DOHH2 (cell line): ENCODE data around the gene FNIP1.

Experiments
- H3F3A ChIP-seq: fragments of 200-600 bp; sonication (generic), shearing (Covaris generic); 2 replicates; pipeline ENCODE4 v1.6.0; 2016; ENCODE audit warnings: antibody characterized with exemption, mild to moderate bottlenecking; ENCODE audit not compliant: control insufficient read depth, insufficient read depth
- H3K27ac ChIP-seq: fragments of 200-600 bp; sonication (generic); 2 replicates; pipeline ENCODE4 v1.5.1; 2014; ENCODE audit warnings: low read depth, mild to moderate bottlenecking, low read length, moderate library complexity
- H3K27me3 ChIP-seq: fragments of 200-600 bp; sonication (generic); 2 replicates; pipeline ENCODE4 v1.6.1; 2014; ENCODE audit warnings: mild to moderate bottlenecking, low read length, mixed read lengths; ENCODE audit not compliant: control insufficient read depth
- H3K36me3 ChIP-seq: fragments of 200-600 bp; sonication (generic); 2 replicates; pipeline ENCODE4 v1.6.1; 2014; ENCODE audit warnings: mild to moderate bottlenecking, low read length, moderate library complexity, mixed read lengths; ENCODE audit not compliant: control insufficient read depth
- H3K4me1 ChIP-seq: fragments of 200-600 bp; sonication (generic); 2 replicates; pipeline ENCODE4 v1.6.1; 2014; ENCODE audit warnings: mild to moderate bottlenecking, low read length, mixed read lengths; ENCODE audit not compliant: control insufficient read depth
- H3K4me2 ChIP-seq: fragments of 200-600 bp; sonication (generic); 2 replicates; pipeline ENCODE4 v1.6.0; 2014; ENCODE audit warnings: mild to moderate bottlenecking, low read length, moderate library complexity
- H3K4me3 ChIP-seq: fragments of 200-600 bp; sonication (generic); 2 replicates; pipeline ENCODE4 v1.5.1; 2014; ENCODE audit warnings: mild to moderate bottlenecking, low read length, mixed read lengths
- H3K79me2 ChIP-seq: fragments of 200-600 bp; sonication (generic); 2 replicates; pipeline ENCODE4 v1.6.1; 2014; ENCODE audit warnings: mild to moderate bottlenecking, low read length, mixed read lengths; ENCODE audit not compliant: control insufficient read depth
- H3K9me2 ChIP-seq: fragments of 200-600 bp; sonication (generic); replicated peaks from 2 replicates; pipeline ENCODE4 v1.6.1; 2014; ENCODE audit warnings: mild to moderate bottlenecking, low read length, mixed read lengths; ENCODE audit not compliant: control insufficient read depth
- H3K9me3 ChIP-seq: fragments of 200-600 bp; sonication (generic); 2 replicates; pipeline ENCODE4 v1.6.1; 2014; ENCODE audit warnings: antibody characterized with exemption, low read length, mixed read lengths; ENCODE audit not compliant: control insufficient read depth, insufficient read depth
- H4K20me1 ChIP-seq: fragments of 200-600 bp; sonication (generic); 2 replicates; pipeline ENCODE4 v1.6.0; 2014; ENCODE audit warnings: low read depth, mild to moderate bottlenecking, antibody characterized with exemption, low read length, moderate library complexity; ENCODE audit not compliant: control insufficient read depth, insufficient read depth
- CTCF ChIP-seq: fragments of 200-600 bp; sonication (generic); IDR thresholded peaks from one replicate; pipeline ENCODE4 v1.5.1; 2014; ENCODE audit warnings: antibody characterized with exemption, mild to moderate bottlenecking, low read depth, low read length; ENCODE audit not compliant: poor library complexity, severe bottlenecking
- EZH2phosphoT487 ChIP-seq: fragments of 200-600 bp; sonication (generic); IDR thresholded peaks from 2 replicates; pipeline ENCODE4 v1.6.1; 2017; ENCODE audit warnings: borderline replicate concordance, mild to moderate bottlenecking, antibody characterized with exemption, low read length, moderate library complexity, mixed read lengths

FNIP1 gene

GRCh38 chr5:131654776-131655175 lies 142.0 kb downstream of the FNIP1 start:
- Histone ChIP-seq H3K4me1 (peaks cover 13% of the 10 kb centered on the region), H3F3A (no peaks in the 10 kb centered on the region), H4K20me1 (no peaks in the 10 kb centered on the region), H3K79me2 (no peaks in the 10 kb centered on the region), H3K4me2 (no peak overlapping the region), H3K27me3 (no peaks in the 10 kb centered on the region), H3K27ac (no peak overlapping the region), H3K9me2 (no peaks in the 10 kb centered on the region), H3K4me3 (no peak overlapping the region), H3K36me3 (peaks cover 37% of the 10 kb centered on the region), H3K9me3 (peaks cover 8% of the 10 kb centered on the region; the same call in 1 of the 2 replicates)
- TF ChIP-seq CTCF, result no peak
- no peak for TF ChIP-seq EZH2phosphoT487

GRCh38 chr5:131654309-131654708 lies 142.5 kb downstream of the FNIP1 start:
- peaks cover 37% of the 10 kb centered on the region for H3K36me3 ChIP-seq
- TF ChIP-seq EZH2phosphoT487 (no peak), CTCF (no peak)
- H3K27ac ChIP-seq, result no peak overlapping the region
- H4K20me1 ChIP-seq, result no peaks in the 10 kb centered on the region
- H3K79me2 ChIP-seq, result no peaks in the 10 kb centered on the region
- no peaks in the 10 kb centered on the region for H3K9me2 ChIP-seq
- H3K4me3 ChIP-seq, result no peak overlapping the region
- no peaks in the 10 kb centered on the region for H3K27me3 ChIP-seq
- peaks cover 18% of the 10 kb centered on the region for H3K4me1 ChIP-seq
- H3K4me2 ChIP-seq, result no peak overlapping the region
- no peaks in the 10 kb centered on the region for H3F3A ChIP-seq
- H3K9me3 ChIP-seq, result peaks cover 8% of the 10 kb centered on the region; the same call in 1 of the 2 replicates

GRCh38 chr5:131649161-131649560 lies 147.7 kb downstream of the FNIP1 start:
- H3K79me2 ChIP-seq, result no peaks in the 10 kb centered on the region
- peaks cover 57% of the 10 kb centered on the region for H3K36me3 ChIP-seq
- no peaks in the 10 kb centered on the region for H4K20me1 ChIP-seq
- H3F3A ChIP-seq, result peaks cover 27% of the 10 kb centered on the region
- no peak overlapping the region for H3K27ac ChIP-seq
- no peaks in the 10 kb centered on the region for H3K27me3 ChIP-seq
- peaks cover 52% of the 10 kb centered on the region for H3K4me1 ChIP-seq
- H3K4me2 ChIP-seq, result peak overlapping the region; percentile 62; the same call in 1 of the 2 replicates
- no peak overlapping the region for H3K4me3 ChIP-seq
- H3K9me2 ChIP-seq, result no peaks in the 10 kb centered on the region
- peaks cover 8% of the 10 kb centered on the region; the same call in 1 of the 2 replicates for H3K9me3 ChIP-seq
- no peak for TF ChIP-seq EZH2phosphoT487
- TF ChIP-seq CTCF, result no peak
